SK-N-SH treated with all-trans-retinoic acid at 6 μM for 48 hours (cell line): ENCODE measurements around the gene ZFYVE28.

Source experiments
- ATAC-seq: fragments of 200-7000 bp; cut with Tn5 transposase; 3 replicates; pipeline ENCODE4 v1.9.1; 2020; ENCODE audit warnings: mild to moderate bottlenecking, moderate library complexity
- ARNTL ChIP-seq: fragments of 450-650 bp; formaldehyde crosslinking; IDR thresholded peaks from 2 replicates; pipeline ENCODE4 v1.5.0; 2020; ENCODE audit warnings: low read depth, mild to moderate bottlenecking, moderate library complexity, borderline replicate concordance
- BACH2 ChIP-seq: fragments of 250-450 bp; sonication (Bioruptor Pico); IDR thresholded peaks from 2 replicates; pipeline ENCODE4 v1.9.0; 2021; ENCODE audit warnings: mild to moderate bottlenecking, borderline replicate concordance
- CSDC2 ChIP-seq: fragments of 250-450 bp; sonication (Bioruptor Pico); IDR thresholded peaks from 2 replicates; pipeline ENCODE4 v1.5.0; 2020; ENCODE audit warnings: mild to moderate bottlenecking, moderate library complexity
- GLIS3 ChIP-seq: fragments of 250-450 bp; sonication (Bioruptor Pico); IDR thresholded peaks from 2 replicates; pipeline ENCODE4 v1.5.0; 2020; ENCODE audit warnings: mild to moderate bottlenecking, moderate library complexity
- ISL1 ChIP-seq: fragments of 250-450 bp; sonication (Bioruptor Pico); IDR thresholded peaks from 2 replicates; pipeline ENCODE4 v2.1.2; 2022; ENCODE audit warnings: mild to moderate bottlenecking, moderate library complexity
- OSR1 ChIP-seq: fragments of 250-450 bp; sonication (Bioruptor Pico); IDR thresholded peaks from 2 replicates; pipeline ENCODE4 v1.8.0; 2022; ENCODE audit warnings: moderate library complexity, mild to moderate bottlenecking, inconsistent platforms
- RARB ChIP-seq: fragments of 250-450 bp; sonication (Bioruptor Pico); IDR thresholded peaks from 2 replicates; pipeline ENCODE4 v1.8.0; 2021; ENCODE audit warnings: mild to moderate bottlenecking, moderate library complexity
- SNAI2 ChIP-seq: fragments of 250-450 bp; sonication (Bioruptor Pico); IDR thresholded peaks from 2 replicates; pipeline ENCODE4 v1.5.0; 2020; ENCODE audit warnings: mild to moderate bottlenecking, moderate library complexity
- TCF4 ChIP-seq: fragments of 250-450 bp; sonication (Bioruptor Pico); IDR thresholded peaks from 2 replicates; pipeline ENCODE4 v1.8.0; 2021; ENCODE audit warnings: mild to moderate bottlenecking, moderate library complexity, borderline replicate concordance
- TOX ChIP-seq: fragments of 250-450 bp; sonication (Bioruptor Pico); IDR thresholded peaks from 2 replicates; pipeline ENCODE4 v1.8.0; 2021; ENCODE audit warnings: mild to moderate bottlenecking, moderate library complexity, borderline replicate concordance
- ZC3H10 ChIP-seq: fragments of 250-450 bp; sonication (Bioruptor Pico); IDR thresholded peaks from 2 replicates; pipeline ENCODE4 v1.5.1; 2021; ENCODE audit warnings: mild to moderate bottlenecking, moderate library complexity
- ZNF565 ChIP-seq: fragments of 450-650 bp; formaldehyde crosslinking; conservative IDR thresholded peaks from 2 replicates; pipeline ENCODE4 v1.5.0; 2020; ENCODE audit warnings: low read depth, mild to moderate bottlenecking, moderate library complexity
- ZNF70 ChIP-seq: fragments of 450-650 bp; formaldehyde crosslinking; IDR thresholded peaks from 2 replicates; pipeline ENCODE4 v1.5.0; 2020; ENCODE audit warnings: mild to moderate bottlenecking, moderate library complexity
- ZNF8 ChIP-seq: fragments of 450-650 bp; formaldehyde crosslinking; IDR thresholded peaks from 2 replicates; pipeline ENCODE4 v1.5.0; 2020; ENCODE audit warnings: mild to moderate bottlenecking, moderate library complexity
- TF ChIP-seq, protein P1 (sequence below): fragments of 250-450 bp; sonication (Bioruptor Pico); IDR thresholded peaks from 2 replicates; pipeline ENCODE4 v1.5.0; 2020; ENCODE audit warnings: mild to moderate bottlenecking, moderate library complexity
- TF ChIP-seq, protein P2 (sequence below): fragments of 250-450 bp; sonication (Bioruptor Pico); IDR thresholded peaks from 2 replicates; pipeline ENCODE4 v1.5.1; 2020; ENCODE audit warnings: low read depth, mild to moderate bottlenecking, moderate library complexity
- TF ChIP-seq, protein P3 (sequence below): fragments of 250-450 bp; sonication (Bioruptor Pico); IDR thresholded peaks from 2 replicates; pipeline ENCODE4 v1.8.0; 2020; ENCODE audit warnings: mild to moderate bottlenecking, moderate library complexity, borderline replicate concordance
- TF ChIP-seq, protein P4 (sequence below): fragments of 250-450 bp; sonication (Bioruptor Pico); IDR thresholded peaks from 2 replicates; pipeline ENCODE4 v1.8.0; 2021; ENCODE audit warnings: low read depth, mild to moderate bottlenecking, moderate library complexity, borderline replicate concordance

Gene ZFYVE28

DNA sequence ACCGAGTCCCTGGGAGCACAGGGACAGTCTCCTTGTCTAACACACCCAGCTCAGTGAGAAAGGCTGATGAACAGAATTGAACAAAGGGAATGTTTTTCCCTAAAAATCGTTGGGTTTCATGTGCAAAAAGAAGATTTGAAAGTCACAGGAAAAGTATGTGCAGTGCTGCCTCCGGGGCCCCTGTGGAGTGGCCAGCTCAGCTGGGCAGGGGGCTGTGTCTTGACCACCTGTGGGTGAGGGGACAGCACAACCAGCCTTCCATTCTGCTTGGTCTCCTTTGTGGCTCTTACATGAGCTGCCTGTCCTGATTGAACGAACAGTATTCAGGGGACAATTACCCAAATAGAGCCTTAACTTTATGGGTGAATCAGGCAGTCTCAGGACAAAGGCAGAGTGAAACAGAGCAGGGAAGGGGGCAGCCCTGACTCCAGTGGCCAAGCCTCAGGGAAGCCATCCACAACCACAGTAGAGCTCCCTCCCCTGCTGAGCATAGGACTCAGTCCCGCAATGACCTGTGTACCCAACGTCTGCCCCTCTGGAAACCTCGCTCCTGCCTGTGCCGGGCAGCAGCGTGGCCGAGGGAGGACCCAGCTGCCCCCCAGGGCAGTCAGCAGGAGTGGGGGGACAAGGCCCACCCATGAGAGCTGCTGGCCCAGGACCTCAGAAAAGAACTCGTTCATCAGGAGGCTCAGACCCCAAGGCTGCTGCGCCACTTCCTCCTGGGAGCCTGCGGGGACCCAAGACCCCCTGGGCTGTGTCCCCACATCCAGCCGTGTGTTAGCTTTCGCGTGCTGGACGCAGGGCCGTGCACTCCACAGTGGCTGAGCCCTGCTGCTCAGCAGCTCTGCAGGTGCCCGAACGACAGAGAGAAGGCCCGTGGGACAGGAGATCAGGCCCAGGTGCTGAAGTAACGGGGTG lies 96.9 kb downstream of the ZFYVE28 start:
- TF ChIP-seq RARB (CRISPR knock-in tag) (no peak), TOX (no peak), ARNTL (CRISPR knock-in tag) (no peak), ZNF565 (CRISPR knock-in tag) (no peak), ZNF8 (no peak)
- TF ChIP-seq, protein P1, sequence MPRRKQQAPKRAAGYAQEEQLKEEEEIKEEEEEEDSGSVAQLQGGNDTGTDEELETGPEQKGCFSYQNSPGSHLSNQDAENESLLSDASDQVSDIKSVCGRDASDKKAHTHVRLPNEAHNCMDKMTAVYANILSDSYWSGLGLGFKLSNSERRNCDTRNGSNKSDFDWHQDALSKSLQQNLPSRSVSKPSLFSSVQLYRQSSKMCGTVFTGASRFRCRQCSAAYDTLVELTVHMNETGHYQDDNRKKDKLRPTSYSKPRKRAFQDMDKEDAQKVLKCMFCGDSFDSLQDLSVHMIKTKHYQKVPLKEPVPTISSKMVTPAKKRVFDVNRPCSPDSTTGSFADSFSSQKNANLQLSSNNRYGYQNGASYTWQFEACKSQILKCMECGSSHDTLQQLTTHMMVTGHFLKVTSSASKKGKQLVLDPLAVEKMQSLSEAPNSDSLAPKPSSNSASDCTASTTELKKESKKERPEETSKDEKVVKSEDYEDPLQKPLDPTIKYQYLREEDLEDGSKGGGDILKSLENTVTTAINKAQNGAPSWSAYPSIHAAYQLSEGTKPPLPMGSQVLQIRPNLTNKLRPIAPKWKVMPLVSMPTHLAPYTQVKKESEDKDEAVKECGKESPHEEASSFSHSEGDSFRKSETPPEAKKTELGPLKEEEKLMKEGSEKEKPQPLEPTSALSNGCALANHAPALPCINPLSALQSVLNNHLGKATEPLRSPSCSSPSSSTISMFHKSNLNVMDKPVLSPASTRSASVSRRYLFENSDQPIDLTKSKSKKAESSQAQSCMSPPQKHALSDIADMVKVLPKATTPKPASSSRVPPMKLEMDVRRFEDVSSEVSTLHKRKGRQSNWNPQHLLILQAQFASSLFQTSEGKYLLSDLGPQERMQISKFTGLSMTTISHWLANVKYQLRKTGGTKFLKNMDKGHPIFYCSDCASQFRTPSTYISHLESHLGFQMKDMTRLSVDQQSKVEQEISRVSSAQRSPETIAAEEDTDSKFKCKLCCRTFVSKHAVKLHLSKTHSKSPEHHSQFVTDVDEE (CRISPR knock-in tag), result no peak
- TF ChIP-seq, protein P2, sequence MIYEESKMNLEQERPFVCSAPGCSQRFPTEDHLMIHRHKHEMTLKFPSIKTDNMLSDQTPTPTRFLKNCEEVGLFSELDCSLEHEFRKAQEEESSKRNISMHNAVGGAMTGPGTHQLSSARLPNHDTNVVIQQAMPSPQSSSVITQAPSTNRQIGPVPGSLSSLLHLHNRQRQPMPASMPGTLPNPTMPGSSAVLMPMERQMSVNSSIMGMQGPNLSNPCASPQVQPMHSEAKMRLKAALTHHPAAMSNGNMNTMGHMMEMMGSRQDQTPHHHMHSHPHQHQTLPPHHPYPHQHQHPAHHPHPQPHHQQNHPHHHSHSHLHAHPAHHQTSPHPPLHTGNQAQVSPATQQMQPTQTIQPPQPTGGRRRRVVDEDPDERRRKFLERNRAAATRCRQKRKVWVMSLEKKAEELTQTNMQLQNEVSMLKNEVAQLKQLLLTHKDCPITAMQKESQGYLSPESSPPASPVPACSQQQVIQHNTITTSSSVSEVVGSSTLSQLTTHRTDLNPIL (CRISPR knock-in tag), result no peak
- no peak for ATAC-seq

DNA sequence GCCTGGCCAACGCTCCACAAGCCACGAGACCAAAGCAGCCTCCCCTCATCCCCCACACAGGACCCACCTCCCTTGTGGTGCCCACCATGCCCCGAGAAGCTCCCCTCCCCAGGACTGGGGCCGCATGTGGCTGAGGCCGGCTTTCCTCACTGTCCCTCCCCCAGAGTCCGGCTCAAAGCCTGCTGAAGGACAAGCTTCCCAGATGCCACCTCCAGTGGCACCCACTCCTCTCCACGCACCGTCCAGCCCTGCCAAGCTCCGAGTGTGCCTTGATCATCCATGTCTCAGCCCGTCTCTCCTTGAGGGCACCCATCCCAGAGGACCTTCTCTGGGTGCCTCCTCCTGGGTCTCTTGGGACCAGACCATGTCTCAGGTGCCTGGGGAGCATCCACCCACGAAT lies 97.7 kb downstream of the ZFYVE28 start:
- ATAC-seq, result no peak

GRCh38 chr4:2320152-2320551 lies 98.3 kb downstream of the ZFYVE28 start:
- ATAC-seq, result no peak
- TF ChIP-seq OSR1 (no peak), ISL1 (CRISPR knock-in tag) (no peak), ZC3H10 (CRISPR knock-in tag) (no peak), ARNTL (CRISPR knock-in tag) (no peak), TCF4 (no peak), BACH2 (no peak)
- TF ChIP-seq, protein P3, sequence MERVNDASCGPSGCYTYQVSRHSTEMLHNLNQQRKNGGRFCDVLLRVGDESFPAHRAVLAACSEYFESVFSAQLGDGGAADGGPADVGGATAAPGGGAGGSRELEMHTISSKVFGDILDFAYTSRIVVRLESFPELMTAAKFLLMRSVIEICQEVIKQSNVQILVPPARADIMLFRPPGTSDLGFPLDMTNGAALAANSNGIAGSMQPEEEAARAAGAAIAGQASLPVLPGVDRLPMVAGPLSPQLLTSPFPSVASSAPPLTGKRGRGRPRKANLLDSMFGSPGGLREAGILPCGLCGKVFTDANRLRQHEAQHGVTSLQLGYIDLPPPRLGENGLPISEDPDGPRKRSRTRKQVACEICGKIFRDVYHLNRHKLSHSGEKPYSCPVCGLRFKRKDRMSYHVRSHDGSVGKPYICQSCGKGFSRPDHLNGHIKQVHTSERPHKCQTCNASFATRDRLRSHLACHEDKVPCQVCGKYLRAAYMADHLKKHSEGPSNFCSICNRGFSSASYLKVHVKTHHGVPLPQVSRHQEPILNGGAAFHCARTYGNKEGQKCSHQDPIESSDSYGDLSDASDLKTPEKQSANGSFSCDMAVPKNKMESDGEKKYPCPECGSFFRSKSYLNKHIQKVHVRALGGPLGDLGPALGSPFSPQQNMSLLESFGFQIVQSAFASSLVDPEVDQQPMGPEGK (CRISPR knock-in tag), result no peak

More for the DNA sequence above, 97.7 kb downstream of the ZFYVE28 start:
- TF ChIP-seq ISL1 (CRISPR knock-in tag) (no peak), ZNF8 (no peak), OSR1 (no peak), SNAI2 (CRISPR knock-in tag) (no peak), RARB (CRISPR knock-in tag) (no peak), TOX (no peak), ZNF70 (CRISPR knock-in tag) (no peak), ZNF565 (CRISPR knock-in tag) (no peak), GLIS3 (no peak), CSDC2 (no peak)
- TF ChIP-seq, protein P3 (CRISPR knock-in tag), result no peak
- TF ChIP-seq, protein P1 (CRISPR knock-in tag), result no peak
- TF ChIP-seq, protein P4, sequence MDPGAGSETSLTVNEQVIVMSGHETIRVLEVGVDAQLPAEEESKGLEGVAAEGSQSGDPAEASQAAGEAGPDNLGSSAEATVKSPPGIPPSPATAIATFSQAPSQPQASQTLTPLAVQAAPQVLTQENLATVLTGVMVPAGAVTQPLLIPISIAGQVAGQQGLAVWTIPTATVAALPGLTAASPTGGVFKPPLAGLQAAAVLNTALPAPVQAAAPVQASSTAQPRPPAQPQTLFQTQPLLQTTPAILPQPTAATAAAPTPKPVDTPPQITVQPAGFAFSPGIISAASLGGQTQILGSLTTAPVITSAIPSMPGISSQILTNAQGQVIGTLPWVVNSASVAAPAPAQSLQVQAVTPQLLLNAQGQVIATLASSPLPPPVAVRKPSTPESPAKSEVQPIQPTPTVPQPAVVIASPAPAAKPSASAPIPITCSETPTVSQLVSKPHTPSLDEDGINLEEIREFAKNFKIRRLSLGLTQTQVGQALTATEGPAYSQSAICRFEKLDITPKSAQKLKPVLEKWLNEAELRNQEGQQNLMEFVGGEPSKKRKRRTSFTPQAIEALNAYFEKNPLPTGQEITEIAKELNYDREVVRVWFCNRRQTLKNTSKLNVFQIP (CRISPR knock-in tag), result no peak
